GM21717 (cell line): ENCODE results near the gene C2CD4D.

Source experiments
- ATAC-seq: cut with Tn5 transposase; IDR thresholded peaks from one replicate; pipeline ENCODE4 v1.9.1; 2021; ENCODE audit warnings: mild to moderate bottlenecking, moderate library complexity; ENCODE audit not compliant: unreplicated experiment

C2CD4D gene

GRCh38 chr1:151835596-151835995, 4.0 kb downstream of the C2CD4D start:
- ATAC-seq: no peak

GRCh38 chr1:151834239-151834638, 5.4 kb downstream of the C2CD4D start:
- ATAC-seq: no peak

DNA sequence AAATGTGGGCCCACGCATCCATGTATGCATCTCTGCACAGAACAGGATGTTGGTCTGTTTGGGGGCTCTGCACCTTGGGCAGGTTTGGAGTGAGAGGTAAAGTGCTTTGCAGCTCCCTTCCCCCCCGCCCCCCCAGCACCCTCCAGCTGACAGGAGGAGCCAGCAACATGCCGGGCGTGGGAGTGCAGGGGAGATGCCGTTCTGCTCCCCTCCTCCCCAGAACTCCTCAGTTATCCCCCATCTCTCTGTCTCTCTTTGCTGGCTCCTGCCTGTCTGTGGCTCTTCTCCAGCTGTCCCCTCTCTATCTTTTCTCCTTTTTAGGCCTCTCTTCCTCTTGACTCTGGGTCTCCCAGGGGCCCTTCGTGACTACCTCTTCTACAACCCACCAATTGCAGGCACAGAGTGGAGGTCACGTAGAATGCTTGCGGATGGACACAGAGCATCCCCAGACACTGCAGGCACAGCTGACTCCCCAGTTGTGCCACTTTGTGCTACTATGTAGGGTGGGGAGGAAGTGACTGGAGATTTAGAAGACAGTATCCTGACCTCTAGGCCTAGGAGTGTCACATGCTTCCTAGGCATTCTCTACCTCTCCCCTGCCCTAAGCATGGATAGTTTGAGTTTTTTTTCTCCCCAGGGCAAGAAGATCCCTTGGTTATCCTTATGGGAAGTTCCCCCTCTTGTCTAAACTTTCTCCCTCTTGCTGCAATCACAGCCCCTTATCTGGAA, 6.3 kb downstream of the C2CD4D start:
- ATAC-seq: no peak

- no peak for ATAC-seq
Observed at GRCh38 chr1:151832318-151832980, 7.2 kb downstream of the C2CD4D start.

DNA sequence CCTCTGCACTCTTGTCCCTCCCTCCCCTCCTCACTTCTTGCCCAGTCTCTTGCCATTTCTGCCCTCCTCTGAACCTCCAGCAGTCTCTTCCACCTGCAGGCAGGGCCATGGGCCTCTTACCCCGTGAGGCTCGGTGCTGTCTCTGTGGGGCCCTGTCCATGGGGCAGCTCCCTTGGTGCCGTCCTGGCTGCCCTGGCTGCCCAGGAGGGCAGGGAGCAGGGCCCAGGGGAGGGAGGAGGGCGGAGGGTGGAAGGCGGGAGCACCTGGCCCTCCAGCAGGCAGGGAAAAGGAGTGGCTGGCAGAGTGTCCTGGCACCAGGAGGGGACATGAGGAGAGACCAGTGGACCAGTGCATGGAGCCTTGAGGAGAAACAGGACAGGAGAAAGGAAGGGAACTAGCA, 8.0 kb downstream of the C2CD4D start, which contains the start of gene RORC:
TSS of gene RORC (minus strand) at position 198 of the 400 bp plus-strand sequence. CDS start at position 160, 38 bp downstream.
- ATAC-seq: no peak

DNA sequence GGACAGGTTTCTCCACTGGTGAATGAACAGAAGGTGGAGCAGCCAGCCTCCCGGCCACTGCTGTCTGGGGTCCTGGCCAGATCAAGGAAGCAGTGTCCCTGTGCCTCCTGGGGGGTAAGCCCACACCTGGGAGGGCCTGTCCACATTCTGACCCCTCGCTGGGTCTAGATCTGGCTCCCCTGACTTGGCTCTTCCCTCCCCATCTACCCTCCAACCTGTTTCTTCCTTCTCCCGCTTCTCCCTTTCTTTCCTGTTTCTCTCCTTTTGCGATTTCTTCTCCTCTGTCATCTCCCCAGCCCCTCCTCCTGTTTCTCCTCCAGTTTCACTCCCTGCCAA, 8.4 kb downstream of the C2CD4D start:
- ATAC-seq: no peak

DNA sequence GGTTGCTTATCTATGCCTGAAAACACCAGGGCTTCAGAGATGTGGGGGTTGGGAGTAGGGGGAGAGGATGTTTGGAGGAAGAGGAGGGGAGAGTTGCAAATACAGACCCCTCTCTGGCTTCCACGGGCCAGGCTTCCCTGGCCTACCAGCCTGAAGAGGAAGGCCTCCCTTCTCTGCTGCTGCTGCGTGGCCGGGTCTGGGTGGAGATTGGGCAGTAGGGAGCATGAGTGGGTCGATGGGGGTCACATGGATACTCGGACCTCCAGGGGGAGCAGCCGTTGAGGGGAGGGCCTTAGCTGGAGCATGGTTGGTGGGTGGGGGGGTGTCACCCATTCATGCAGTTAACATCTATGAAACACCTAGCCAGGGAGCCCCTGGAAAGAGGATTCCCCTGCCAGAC, 9.6 kb downstream of the C2CD4D start:
- ATAC-seq: no peak

GRCh38 chr1:151829352-151830046, 10.1 kb downstream of the C2CD4D start:
- no peak for ATAC-seq

GRCh38 chr1:151828921-151829320, 10.7 kb downstream of the C2CD4D start:
- ATAC-seq: no peak

DNA sequence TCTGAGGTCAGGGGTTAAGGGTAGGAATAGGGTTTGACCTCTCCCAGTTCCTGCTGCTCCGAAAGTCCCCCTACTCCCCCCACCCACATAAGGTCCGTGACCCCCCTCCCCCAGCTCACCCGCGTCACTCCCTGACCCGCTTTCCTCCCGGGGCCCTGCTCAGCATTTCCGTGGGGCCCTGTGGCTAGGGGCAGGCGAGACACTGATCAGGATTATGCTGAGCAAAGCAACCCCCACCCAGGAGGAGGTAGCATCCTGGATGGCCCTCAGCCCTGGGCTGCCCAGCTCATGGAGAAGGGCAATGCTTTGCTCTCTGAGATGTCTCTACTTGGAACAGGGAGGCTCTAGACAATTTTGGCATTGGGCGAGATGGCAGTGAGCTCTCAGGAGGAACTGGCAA, 11.8 kb downstream of the C2CD4D start:
- ATAC-seq: no peak

- no peak for ATAC-seq
Observed at GRCh38 chr1:151825751-151826660, 13.6 kb downstream of the C2CD4D start.

- no peak for ATAC-seq
Observed at GRCh38 chr1:151825204-151825603, 14.4 kb downstream of the C2CD4D start.

DNA sequence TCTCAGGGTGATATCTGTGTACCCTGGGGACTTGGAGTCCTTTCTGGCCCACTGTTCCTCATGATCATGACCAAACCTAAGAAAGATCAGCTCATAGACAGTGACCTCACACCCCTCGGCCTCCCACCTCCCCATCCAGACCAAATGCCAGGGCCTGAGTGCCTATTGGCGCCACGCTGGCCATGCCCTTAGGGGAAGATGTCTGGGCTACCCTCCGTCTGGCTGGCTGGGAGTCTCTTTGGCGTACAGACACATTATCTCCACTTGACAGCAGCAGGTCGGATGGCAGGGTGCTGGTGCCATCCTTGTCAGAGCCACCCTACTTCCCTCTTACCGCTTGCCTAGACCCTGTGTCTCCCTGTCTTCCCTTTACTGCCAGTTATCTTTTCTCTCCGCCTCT, 16.4 kb downstream of the C2CD4D start:
- no peak for ATAC-seq

DNA sequence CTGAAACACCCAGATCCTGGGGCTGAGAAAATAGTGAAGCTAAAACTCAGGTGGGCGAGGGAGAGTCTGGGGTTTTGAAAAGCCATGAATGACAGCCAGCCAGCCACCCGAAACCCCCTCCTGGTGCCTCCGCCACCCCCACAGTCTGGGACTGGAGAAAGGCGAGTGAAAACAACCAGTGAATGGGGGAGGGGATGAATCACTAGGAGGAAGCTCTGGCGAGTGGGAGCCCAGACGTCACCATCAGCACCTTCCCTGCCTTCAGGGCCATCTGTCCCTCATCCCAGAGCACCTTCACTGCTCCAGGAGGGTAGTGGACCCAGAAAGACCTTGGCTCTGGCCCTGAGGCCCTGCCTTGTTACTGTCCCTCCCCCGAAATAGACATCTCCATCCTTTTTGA, 17.2 kb downstream of the C2CD4D start:
- no peak for ATAC-seq

DNA sequence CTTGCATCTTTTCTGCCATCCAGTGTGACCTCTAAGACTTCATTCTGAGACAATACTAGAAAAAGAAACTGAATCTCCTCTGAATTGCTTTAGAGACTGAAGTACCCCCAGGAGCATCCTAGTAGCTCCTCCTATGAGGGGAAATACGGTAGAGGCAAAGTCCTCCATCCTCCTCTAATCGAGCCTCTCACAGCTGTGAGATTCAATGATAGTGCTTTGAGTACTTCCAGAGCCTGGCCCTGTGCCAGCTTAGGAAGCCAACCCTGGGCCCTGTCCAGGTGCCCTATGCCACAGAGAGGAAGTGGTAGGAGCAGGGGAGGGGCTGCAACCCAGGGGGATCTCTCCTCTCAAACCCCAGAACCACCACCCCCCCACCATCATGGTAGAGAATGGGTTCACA, 18.7 kb downstream of the C2CD4D start:
- no peak for ATAC-seq

GRCh38 chr1:151819976-151820623, 19.5 kb downstream of the C2CD4D start:
- no peak for ATAC-seq

GRCh38 chr1:151819227-151819835, 20.3 kb downstream of the C2CD4D start:
- no peak for ATAC-seq

DNA sequence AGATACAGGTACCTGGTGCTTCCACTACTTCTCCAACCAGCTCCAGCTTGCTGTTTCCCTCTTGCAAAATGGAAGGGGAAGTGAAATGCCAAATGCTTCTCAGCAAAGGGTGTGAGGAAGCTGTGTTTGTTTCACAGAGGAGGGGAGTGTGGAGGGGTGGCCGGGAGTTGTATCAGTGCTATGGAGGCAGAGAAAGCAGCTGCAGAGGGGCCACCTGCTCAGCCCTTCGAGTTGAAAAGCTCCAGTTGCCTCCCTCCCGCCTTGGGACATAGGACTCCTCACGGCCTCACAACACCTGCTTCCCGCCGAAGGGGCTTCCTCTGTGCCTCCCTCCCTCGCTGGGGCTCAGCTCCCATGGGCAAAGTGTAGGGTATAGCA, 22.3 kb downstream of the C2CD4D start:
- no peak for ATAC-seq

- ATAC-seq: no peak
Observed at GRCh38 chr1:151816548-151817352, 22.9 kb downstream of the C2CD4D start.
